ENCODE results near the gene NHLH2. TPM values are rescaled to one million over a fixed set of nuclear protein-coding genes. Genes with fewer than 3 reads are reported as not detected.

The NHLH2 gene
- total RNA-seq, 1 donor from 2014 or later, result 0.18 TPM

DNA sequence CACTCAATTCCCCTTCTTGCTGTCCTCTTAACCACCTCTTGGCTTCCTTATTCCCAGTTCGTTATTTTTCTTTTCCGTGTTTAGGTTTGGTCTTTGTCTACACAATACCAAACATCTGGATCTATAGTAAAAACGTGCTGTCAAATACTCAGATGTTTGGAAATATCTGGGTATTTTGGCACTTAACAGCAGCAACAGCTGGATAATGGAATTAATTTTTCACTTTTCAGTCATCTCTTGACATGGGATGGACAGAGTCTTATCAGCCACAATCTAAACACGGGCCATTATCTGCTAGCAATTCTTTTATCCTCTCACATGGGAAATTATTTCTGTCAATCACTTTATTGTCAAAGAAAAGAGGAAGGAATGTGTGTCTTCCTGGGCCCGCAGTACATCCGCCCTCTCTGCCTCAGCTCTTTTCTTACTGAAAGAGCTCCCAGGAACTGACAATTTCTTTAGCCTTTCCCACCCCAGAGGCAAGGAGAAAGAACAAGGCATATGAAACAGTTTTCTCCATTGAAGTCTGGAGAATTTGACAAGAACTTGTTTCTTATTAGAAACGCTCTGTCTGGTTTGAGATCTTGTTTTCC is 13.4 kb downstream of the NHLH2 start:
- H3K4me1 ChIP-seq (ENCODE audit: insufficient read depth, low read length), result peaks cover 14% of the 10 kb centered on the region
- Mint-ChIP-seq H3K27me3 (ENCODE audit: low read depth, unreplicated experiment) (no peaks in the 10 kb centered on the region), H3K27ac (ENCODE audit: unreplicated experiment) (no peak overlapping the region), H3K36me3 (ENCODE audit: low read depth, unreplicated experiment) (no peaks in the 10 kb centered on the region), H3K4me3 (ENCODE audit: unreplicated experiment) (peak overlapping the region; percentile 5), H3K9me3 (ENCODE audit: unreplicated experiment) (no peaks in the 10 kb centered on the region), H3K4me1 (ENCODE audit: low read depth, unreplicated experiment) (peaks cover 12% of the 10 kb centered on the region)
- H2AFZ ChIP-seq (ENCODE audit: low read depth, low read length), result no peak overlapping the region
- no peak overlapping the region for H3K9ac ChIP-seq (ENCODE audit: low read length)
- H3K4me2 ChIP-seq (ENCODE audit: low read length), result peak overlapping the region; percentile 86
- H3K27ac ChIP-seq (ENCODE audit: low read depth, low read length), result no peak overlapping the region
- H3K27me3 ChIP-seq (ENCODE audit: insufficient read depth, low read length), result peaks cover 29% of the 10 kb centered on the region
- FAIRE-seq (no peak), DNase-seq (ENCODE audit: low read depth) (no peak)
- no peaks in the 10 kb centered on the region for H3K9me3 ChIP-seq (ENCODE audit: insufficient read depth, low read depth, low read length)
- no peaks in the 10 kb centered on the region for H4K20me1 ChIP-seq (ENCODE audit: insufficient read depth, low read length)
- no peak overlapping the region for H3K4me3 ChIP-seq (ENCODE audit: insufficient read depth, low read depth, low read length)
- no peaks in the 10 kb centered on the region for H3K79me2 ChIP-seq (ENCODE audit: insufficient read depth, low read length)
- H3K36me3 ChIP-seq (ENCODE audit: insufficient read depth, low read length), result no peaks in the 10 kb centered on the region
- TF ChIP-seq, protein P1, sequence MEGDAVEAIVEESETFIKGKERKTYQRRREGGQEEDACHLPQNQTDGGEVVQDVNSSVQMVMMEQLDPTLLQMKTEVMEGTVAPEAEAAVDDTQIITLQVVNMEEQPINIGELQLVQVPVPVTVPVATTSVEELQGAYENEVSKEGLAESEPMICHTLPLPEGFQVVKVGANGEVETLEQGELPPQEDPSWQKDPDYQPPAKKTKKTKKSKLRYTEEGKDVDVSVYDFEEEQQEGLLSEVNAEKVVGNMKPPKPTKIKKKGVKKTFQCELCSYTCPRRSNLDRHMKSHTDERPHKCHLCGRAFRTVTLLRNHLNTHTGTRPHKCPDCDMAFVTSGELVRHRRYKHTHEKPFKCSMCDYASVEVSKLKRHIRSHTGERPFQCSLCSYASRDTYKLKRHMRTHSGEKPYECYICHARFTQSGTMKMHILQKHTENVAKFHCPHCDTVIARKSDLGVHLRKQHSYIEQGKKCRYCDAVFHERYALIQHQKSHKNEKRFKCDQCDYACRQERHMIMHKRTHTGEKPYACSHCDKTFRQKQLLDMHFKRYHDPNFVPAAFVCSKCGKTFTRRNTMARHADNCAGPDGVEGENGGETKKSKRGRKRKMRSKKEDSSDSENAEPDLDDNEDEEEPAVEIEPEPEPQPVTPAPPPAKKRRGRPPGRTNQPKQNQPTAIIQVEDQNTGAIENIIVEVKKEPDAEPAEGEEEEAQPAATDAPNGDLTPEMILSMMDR (IDR thresholded peaks at IDR 0.05; ENCODE audit: insufficient read depth, low read depth, low read length), result no peak
- no peak for TF ChIP-seq EZH2 (IDR thresholded peaks at IDR 0.05; ENCODE audit: insufficient read depth, low read length)

GRCh38 chr1:115826628-115827027 is 14.3 kb downstream of the NHLH2 start:
- H3K4me3 Mint-ChIP-seq (ENCODE audit: unreplicated experiment), result no peak overlapping the region
- no peak overlapping the region for H3K4me2 ChIP-seq (ENCODE audit: low read length)
- TF ChIP-seq, protein P1 (IDR thresholded peaks at IDR 0.05; ENCODE audit: insufficient read depth, low read depth, low read length), result no peak
- TF ChIP-seq EZH2 (IDR thresholded peaks at IDR 0.05; ENCODE audit: insufficient read depth, low read length), result no peak
- H3K36me3 Mint-ChIP-seq (ENCODE audit: low read depth, unreplicated experiment), result no peaks in the 10 kb centered on the region
- H3K27me3 ChIP-seq (ENCODE audit: insufficient read depth, low read length), result peaks cover 29% of the 10 kb centered on the region
- H3K27ac ChIP-seq (ENCODE audit: low read depth, low read length), result no peak overlapping the region
- H3K79me2 ChIP-seq (ENCODE audit: insufficient read depth, low read length), result no peaks in the 10 kb centered on the region
- H4K20me1 ChIP-seq (ENCODE audit: insufficient read depth, low read length), result no peaks in the 10 kb centered on the region
- FAIRE-seq (no peak), DNase-seq (ENCODE audit: low read depth) (no peak)
- H3K4me3 ChIP-seq (ENCODE audit: insufficient read depth, low read depth, low read length), result no peak overlapping the region
- no peak overlapping the region for H3K27ac Mint-ChIP-seq (ENCODE audit: unreplicated experiment)
- no peaks in the 10 kb centered on the region for H3K36me3 ChIP-seq (ENCODE audit: insufficient read depth, low read length)
- no peaks in the 10 kb centered on the region for H3K27me3 Mint-ChIP-seq (ENCODE audit: low read depth, unreplicated experiment)
- H3K9ac ChIP-seq (ENCODE audit: low read length), result no peak overlapping the region
- peaks cover 11% of the 10 kb centered on the region for H3K4me1 Mint-ChIP-seq (ENCODE audit: low read depth, unreplicated experiment)
- no peaks in the 10 kb centered on the region for H3K9me3 Mint-ChIP-seq (ENCODE audit: unreplicated experiment)
- no peaks in the 10 kb centered on the region for H3K9me3 ChIP-seq (ENCODE audit: insufficient read depth, low read depth, low read length)
- peaks cover 14% of the 10 kb centered on the region for H3K4me1 ChIP-seq (ENCODE audit: insufficient read depth, low read length)
- no peak overlapping the region for H2AFZ ChIP-seq (ENCODE audit: low read depth, low read length)

GRCh38 chr1:115822117-115822516 is 18.8 kb downstream of the NHLH2 start:
- Mint-ChIP-seq H3K9me3 (ENCODE audit: unreplicated experiment) (no peaks in the 10 kb centered on the region), H3K27me3 (ENCODE audit: low read depth, unreplicated experiment) (no peaks in the 10 kb centered on the region), H3K4me3 (ENCODE audit: unreplicated experiment) (no peak overlapping the region), H3K27ac (ENCODE audit: unreplicated experiment) (no peak overlapping the region), H3K4me1 (ENCODE audit: low read depth, unreplicated experiment) (no peaks in the 10 kb centered on the region), H3K36me3 (ENCODE audit: low read depth, unreplicated experiment) (no peaks in the 10 kb centered on the region)
- H2AFZ ChIP-seq (ENCODE audit: low read depth, low read length), result no peak overlapping the region
- no peak overlapping the region for H3K9ac ChIP-seq (ENCODE audit: low read length)
- TF ChIP-seq, protein P1 (IDR thresholded peaks at IDR 0.05; ENCODE audit: insufficient read depth, low read depth, low read length), result no peak
- no peak for TF ChIP-seq EZH2 (IDR thresholded peaks at IDR 0.05; ENCODE audit: insufficient read depth, low read length)
- FAIRE-seq (no peak), DNase-seq (ENCODE audit: low read depth) (no peak)
- no peak overlapping the region for H3K4me3 ChIP-seq (ENCODE audit: insufficient read depth, low read depth, low read length)
- no peak overlapping the region for H3K27ac ChIP-seq (ENCODE audit: low read depth, low read length)
- H3K9me3 ChIP-seq (ENCODE audit: insufficient read depth, low read depth, low read length), result no peaks in the 10 kb centered on the region
- H3K36me3 ChIP-seq (ENCODE audit: insufficient read depth, low read length), result no peaks in the 10 kb centered on the region
- peaks cover 17% of the 10 kb centered on the region for H3K27me3 ChIP-seq (ENCODE audit: insufficient read depth, low read length)
- no peaks in the 10 kb centered on the region for H3K79me2 ChIP-seq (ENCODE audit: insufficient read depth, low read length)
- H4K20me1 ChIP-seq (ENCODE audit: insufficient read depth, low read length), result no peaks in the 10 kb centered on the region
- H3K4me1 ChIP-seq (ENCODE audit: insufficient read depth, low read length), result no peaks in the 10 kb centered on the region
- no peak overlapping the region for H3K4me2 ChIP-seq (ENCODE audit: low read length)
